ENCODE data around the gene PRKN.

DNA sequence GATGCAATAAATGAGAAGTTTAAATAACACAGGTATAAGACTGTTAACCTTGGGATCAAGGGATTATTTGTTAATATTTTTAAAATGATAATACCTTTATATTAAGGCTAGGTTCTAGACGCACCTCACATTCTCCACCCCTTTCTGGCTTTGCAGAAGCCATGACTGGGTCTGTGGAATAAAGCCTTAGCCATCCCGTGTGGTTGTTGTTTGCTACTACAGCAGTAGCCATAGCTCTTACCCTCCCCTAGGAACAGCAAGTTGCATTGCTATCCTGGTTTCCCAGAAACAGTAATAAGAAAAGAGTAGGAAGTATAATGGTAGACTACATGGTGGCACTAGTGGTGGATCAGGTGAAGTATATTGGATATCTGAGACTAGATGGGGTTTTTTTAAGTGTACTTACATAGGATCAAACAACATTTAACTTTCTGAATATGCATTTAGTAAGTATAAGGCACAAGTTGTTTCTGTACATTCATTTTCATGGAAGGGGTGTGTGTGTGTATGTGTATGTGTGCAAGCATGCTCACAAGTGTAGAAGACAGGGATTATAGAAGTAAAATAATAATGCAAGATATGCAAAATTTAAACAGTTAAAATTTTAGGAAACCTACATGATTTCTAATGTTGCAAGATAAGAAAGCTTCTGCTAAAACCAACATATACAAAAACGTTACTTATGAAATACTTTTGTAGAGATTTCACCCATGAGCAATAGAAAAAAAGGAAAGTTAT is 384.2 kb downstream of the PRKN start:
- TF ChIP-seq CTCF (IDR thresholded peaks at IDR 0.05) (no peak), POLR2A (IDR thresholded peaks at IDR 0.05) (no peak)
